ENCODE data around the gene ABR.
"Not testable (repeated sequence)": the region's sequence is repeated elsewhere in the genome, so short reads cannot be mapped to it uniquely, and the experiment has no call there.

Gene ABR

GRCh38 chr17:978103-979093, 201.4 kb downstream of the ABR start:
- no peak for DNase-seq

- no peak for DNase-seq
Observed at GRCh38 chr17:977166-977565, 202.6 kb downstream of the ABR start.

GRCh38 chr17:976312-976711, 203.5 kb downstream of the ABR start:
- DNase-seq = no peak

GRCh38 chr17:975371-975915, 204.3 kb downstream of the ABR start:
- no peak for DNase-seq

- DNase-seq = not testable (repeated sequence)
Observed at GRCh38 chr17:974778-975177, 205.0 kb downstream of the ABR start.

- peak in 1 of 2 donors; percentile 6 for DNase-seq
Observed at GRCh38 chr17:973053-973452, 206.7 kb downstream of the ABR start.

- not testable (repeated sequence) for DNase-seq
Observed at GRCh38 chr17:971861-972260, 207.9 kb downstream of the ABR start.

GRCh38 chr17:970364-970763, 209.4 kb downstream of the ABR start:
- DNase-seq = no peak

- DNase-seq = no peak
Observed at GRCh38 chr17:969811-970355, 209.9 kb downstream of the ABR start.

- no peak for DNase-seq
Observed at GRCh38 chr17:968812-969730, 210.7 kb downstream of the ABR start.

GRCh38 chr17:967122-967521, 212.7 kb downstream of the ABR start:
- DNase-seq = no peak

GRCh38 chr17:965311-965989, 214.3 kb downstream of the ABR start:
- no peak for DNase-seq

- DNase-seq = no peak
Observed at GRCh38 chr17:964876-965275, 214.9 kb downstream of the ABR start.

- no peak for DNase-seq
Observed at GRCh38 chr17:962670-963069, 217.1 kb downstream of the ABR start.

GRCh38 chr17:962166-962565, 217.6 kb downstream of the ABR start:
- DNase-seq = no peak

- DNase-seq = no peak
Observed at GRCh38 chr17:958712-959451, 220.9 kb downstream of the ABR start.

GRCh38 chr17:957856-958421, 221.8 kb downstream of the ABR start:
- no peak for DNase-seq

- DNase-seq = no peak
Observed at GRCh38 chr17:956905-957304, 222.9 kb downstream of the ABR start.

- no peak for DNase-seq
Observed at GRCh38 chr17:954431-955164, 225.2 kb downstream of the ABR start.

- DNase-seq = no peak
Observed at GRCh38 chr17:953767-954166, 226.0 kb downstream of the ABR start.

Data from CD4-positive, alpha-beta T cell treated with Interferon alpha-2 for 1 hour (primary cell).